VCaP (cell line): ENCODE results near the gene PRL.

Experiments
- H3K27ac ChIP-seq: fragments of 450-650 bp; 2 replicates; pipeline ENCODE4 v1.5.1; 2017
- CTCF ChIP-seq: fragments of 450-650 bp; conservative IDR thresholded peaks from 2 replicates; pipeline ENCODE4 v1.5.1; 2017; ENCODE audit warnings: mild to moderate bottlenecking, moderate library complexity

Gene PRL

GRCh38 chr6:22327881-22328280 is 31.0 kb upstream of the PRL start:
- TF ChIP-seq CTCF, result no peak
- H3K27ac ChIP-seq, result no peak overlapping the region

- H3K27ac ChIP-seq, result no peak overlapping the region
- TF ChIP-seq CTCF, result no peak
Measured at GRCh38 chr6:22326500-22326899, 29.7 kb upstream of the PRL start.

- no peak for TF ChIP-seq CTCF
Measured at GRCh38 chr6:22325481-22325880, 28.6 kb upstream of the PRL start.

GRCh38 chr6:22323848-22324247 is 27.0 kb upstream of the PRL start:
- H3K27ac ChIP-seq, result no peak overlapping the region
- no peak for TF ChIP-seq CTCF

More at GRCh38 chr6:22325481-22325880, 28.6 kb upstream of the PRL start:
- no peak overlapping the region for H3K27ac ChIP-seq

GRCh38 chr6:22322103-22323030 is 25.5 kb upstream of the PRL start:
- H3K27ac ChIP-seq, result no peak overlapping the region
- TF ChIP-seq CTCF, result no peak

- no peak for TF ChIP-seq CTCF
- H3K27ac ChIP-seq, result no peak overlapping the region
Measured at GRCh38 chr6:22320750-22321149, 23.9 kb upstream of the PRL start.

- H3K27ac ChIP-seq, result no peak overlapping the region
- TF ChIP-seq CTCF, result no peak
Measured at GRCh38 chr6:22318404-22318803, 21.6 kb upstream of the PRL start.
